Mesenchymal stem cell (in vitro differentiated cells and primary cell): Measurements from ENCODE around the gene SORCS1.

Experiments used
- DNase-seq: peaks from one replicate; pipeline ENCODE4 v3.0.0-alpha.2; 2013
- H2AFZ ChIP-seq: one replicate; pipeline ENCODE4 v1.6.1; 2013; ENCODE audit warnings: low read depth, mild to moderate bottlenecking, control low read depth, inconsistent platforms, low read length, moderate library complexity
- H2AK5ac ChIP-seq: 2 replicates; pipeline ENCODE4 v1.6.1; 2013; ENCODE audit warnings: low read length, moderate library complexity, mild to moderate bottlenecking, inconsistent platforms; ENCODE audit not compliant: severe bottlenecking
- H2BK120ac ChIP-seq: one replicate; pipeline ENCODE4 v1.6.1; 2013; ENCODE audit warnings: low read depth, mild to moderate bottlenecking, inconsistent platforms, low read length, moderate library complexity
- H2BK12ac ChIP-seq, 2 experiments: one replicate each; pipeline ENCODE4 v1.6.1; 2013; ENCODE audit warnings: inconsistent platforms in 2 of 2, low read length in 2 of 2, mild to moderate bottlenecking in 2 of 2, moderate library complexity in 2 of 2, control low read depth in 1 of 2
- H2BK15ac ChIP-seq: one replicate; pipeline ENCODE4 v1.6.1; 2013; ENCODE audit warnings: mild to moderate bottlenecking, low read depth, inconsistent platforms; ENCODE audit not compliant: poor library complexity, severe bottlenecking
- H2BK5ac ChIP-seq: 2 replicates; pipeline ENCODE4 v1.6.1; 2013; ENCODE audit warnings: low read depth, mild to moderate bottlenecking, low read length, control low read depth, inconsistent platforms; ENCODE audit not compliant: poor library complexity, severe bottlenecking
- H3K14ac ChIP-seq, 2 experiments: one replicate each; pipeline ENCODE4 v1.6.1; 2013; ENCODE audit warnings: inconsistent platforms in 2 of 2, low read length in 2 of 2, control low read depth in 1 of 2, mild to moderate bottlenecking in 1 of 2, moderate library complexity in 1 of 2
- H3K18ac ChIP-seq, 2 experiments: one replicate each; pipeline ENCODE4 v1.6.1; 2013; ENCODE audit warnings: inconsistent platforms in 2 of 2, low read length in 2 of 2, control low read depth in 1 of 2, low read depth in 1 of 2, mild to moderate bottlenecking in 1 of 2
- H3K23ac ChIP-seq, 2 experiments: one replicate each; pipeline ENCODE4 v1.6.1; 2013; ENCODE audit warnings: inconsistent platforms in 2 of 2, low read length in 2 of 2, mild to moderate bottlenecking in 2 of 2, moderate library complexity in 2 of 2, control low read depth in 1 of 2
- H3K27ac ChIP-seq: 2 replicates; pipeline ENCODE4 v1.5.1; 2013; ENCODE audit warnings: mild to moderate bottlenecking, moderate library complexity, low read length, control low read depth, inconsistent platforms; ENCODE audit not compliant: poor library complexity, severe bottlenecking
- H3K27me3 ChIP-seq, 2 experiments: 2 replicates each; pipeline versions ENCODE4 v1.6.1 to v1.7.0; 2013; ENCODE audit warnings: low read length in 2 of 2, mild to moderate bottlenecking in 2 of 2, moderate library complexity in 2 of 2, control low read depth in 1 of 2, inconsistent platforms in 1 of 2; ENCODE audit not compliant: control insufficient read depth in 1 of 2, insufficient read depth in 1 of 2
- H3K36me3 ChIP-seq, 2 experiments: 2 replicates each; pipeline versions ENCODE4 v1.6.1 to v1.7.0; 2013; ENCODE audit warnings: low read length in 2 of 2, control low read depth in 1 of 2, inconsistent platforms in 1 of 2, low read depth in 1 of 2, mild to moderate bottlenecking in 1 of 2; ENCODE audit not compliant: insufficient read depth in 2 of 2, control insufficient read depth in 1 of 2
- H3K4ac ChIP-seq, 2 experiments: one replicate each; pipeline ENCODE4 v1.6.1; 2013; ENCODE audit warnings: inconsistent platforms in 2 of 2, low read length in 2 of 2, mild to moderate bottlenecking in 2 of 2, moderate library complexity in 2 of 2, control low read depth in 1 of 2, low read depth in 1 of 2
- H3K4me1 ChIP-seq: 2 replicates; pipeline ENCODE4 v1.6.1; 2013; ENCODE audit warnings: low read depth, low read length, control low read depth; ENCODE audit not compliant: control insufficient read depth, insufficient read depth
- H3K4me2 ChIP-seq: 2 replicates; pipeline ENCODE4 v1.6.1; 2013; ENCODE audit warnings: low read length, mild to moderate bottlenecking, inconsistent platforms; ENCODE audit not compliant: poor library complexity, severe bottlenecking
- H3K4me3 ChIP-seq, 2 experiments: 2 replicates each; pipeline versions ENCODE4 v1.5.1 to v1.7.0; 2013; ENCODE audit warnings: low read length in 2 of 2, mild to moderate bottlenecking in 2 of 2, control low read depth in 1 of 2, low read depth in 1 of 2; ENCODE audit not compliant: insufficient read depth in 1 of 2
- H3K79me1 ChIP-seq: replicated peaks from 2 replicates; pipeline ENCODE4 v1.6.1; 2013; ENCODE audit warnings: mild to moderate bottlenecking, control low read depth, low read length, inconsistent platforms; ENCODE audit not compliant: poor library complexity, severe bottlenecking
- H3K9ac ChIP-seq: 2 replicates; pipeline ENCODE4 v1.7.0; 2013; ENCODE audit warnings: mild to moderate bottlenecking, low read length, moderate library complexity
- H3K9me3 ChIP-seq: 2 replicates; pipeline ENCODE4 v1.7.0; 2013; ENCODE audit warnings: mild to moderate bottlenecking, low read length; ENCODE audit not compliant: control insufficient read depth
- H4K8ac ChIP-seq: one replicate; pipeline ENCODE4 v1.6.1; 2013; ENCODE audit warnings: inconsistent platforms, mild to moderate bottlenecking, low read length, moderate library complexity
- H4K91ac ChIP-seq: one replicate; pipeline ENCODE4 v1.6.1; 2013; ENCODE audit warnings: mild to moderate bottlenecking, low read length, inconsistent platforms
- WGBS: methylation state at CpG from one replicate; pipeline ENCODE4 v1.1.7; 2013; ENCODE audit warnings: mixed read lengths; 5-methylcytosine and 5-hydroxymethylcytosine counted together

Gene SORCS1

DNA sequence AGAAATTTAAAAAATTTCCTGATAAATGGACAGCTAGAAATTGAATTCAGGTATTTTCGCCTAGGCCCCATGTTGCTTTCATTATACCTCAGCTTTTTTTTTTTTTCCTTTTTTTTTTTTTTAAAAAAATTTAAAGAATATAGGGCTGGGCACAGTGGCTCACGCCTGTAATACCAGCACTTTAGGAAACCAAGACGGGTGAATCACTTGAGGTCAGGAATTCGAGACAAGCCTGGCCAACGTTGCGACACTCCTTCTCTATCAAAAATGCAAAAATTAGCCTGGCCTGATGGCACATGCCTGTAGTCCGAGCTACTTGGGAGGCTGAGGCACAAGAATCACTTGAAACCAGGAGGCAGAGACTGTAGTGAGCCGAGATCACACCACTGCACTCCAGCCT, 334.0 kb downstream of the SORCS1 start:
- H4K91ac ChIP-seq: no peak overlapping the region
- no peak overlapping the region for H3K4me3 ChIP-seq
- H3K27ac ChIP-seq: no peak overlapping the region
- H2AK5ac ChIP-seq: no peak overlapping the region
- H2BK120ac ChIP-seq: no peak overlapping the region
- H3K27me3 ChIP-seq: no peaks in the 10 kb centered on the region
- H4K8ac ChIP-seq: no peak overlapping the region
- no peaks in the 10 kb centered on the region for H3K36me3 ChIP-seq
- H2AFZ ChIP-seq: no peak overlapping the region
- no peak overlapping the region for H3K18ac ChIP-seq
- H3K23ac ChIP-seq: no peak overlapping the region
- no peak overlapping the region for H3K9ac ChIP-seq
- WGBS: 76% methylated on average over 8 of the region's 8 CpGs
- no peaks in the 10 kb centered on the region for H3K4me1 ChIP-seq
- H3K9me3 ChIP-seq: no peaks in the 10 kb centered on the region
- no peak overlapping the region for H2BK12ac ChIP-seq
- DNase-seq: no peak
- H2BK5ac ChIP-seq: no peak overlapping the region
- no peaks in the 10 kb centered on the region for H3K79me1 ChIP-seq
- H3K4ac ChIP-seq: no peak overlapping the region
- H2BK15ac ChIP-seq: no peak overlapping the region
- no peak overlapping the region for H3K4me2 ChIP-seq
- no peak overlapping the region for H3K14ac ChIP-seq

DNA sequence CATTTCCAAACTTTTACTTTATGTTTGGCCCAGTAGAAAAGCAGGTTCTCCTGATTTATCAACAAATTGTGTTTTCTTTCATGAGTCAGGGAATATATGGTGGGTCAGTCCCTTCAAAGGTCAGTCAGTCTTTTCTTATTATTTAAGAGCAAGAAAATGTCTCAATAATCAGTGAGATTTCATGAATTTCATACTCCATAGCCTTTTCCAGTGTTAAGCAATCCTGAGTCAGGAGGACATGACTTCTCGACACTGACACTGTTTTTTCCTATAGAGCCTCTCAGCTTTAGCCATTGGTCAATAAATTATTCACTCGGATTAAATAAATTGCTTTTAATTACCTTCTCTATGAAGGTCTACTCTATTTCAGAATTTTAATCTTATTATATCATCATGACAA, 334.5 kb downstream of the SORCS1 start:
- Histone ChIP-seq H2BK15ac (no peak overlapping the region), H3K18ac (no peak overlapping the region), H4K8ac (no peak overlapping the region), H2BK12ac (no peak overlapping the region), H2BK120ac (no peak overlapping the region), H3K14ac (no peak overlapping the region), H3K36me3 (no peaks in the 10 kb centered on the region), H3K27ac (no peak overlapping the region), H2AK5ac (no peak overlapping the region), H2AFZ (no peak overlapping the region), H3K9me3 (no peaks in the 10 kb centered on the region), H4K91ac (no peak overlapping the region), H3K4me3 (no peak overlapping the region), H3K9ac (no peak overlapping the region), H3K27me3 (no peaks in the 10 kb centered on the region), H3K79me1 (no peaks in the 10 kb centered on the region), H3K4ac (no peak overlapping the region), H3K4me2 (no peak overlapping the region), H3K4me1 (no peaks in the 10 kb centered on the region), H3K23ac (no peak overlapping the region), H2BK5ac (no peak overlapping the region)
- WGBS: 60% methylated on average over 1 of the region's 2 CpGs
- no peak for DNase-seq

DNA sequence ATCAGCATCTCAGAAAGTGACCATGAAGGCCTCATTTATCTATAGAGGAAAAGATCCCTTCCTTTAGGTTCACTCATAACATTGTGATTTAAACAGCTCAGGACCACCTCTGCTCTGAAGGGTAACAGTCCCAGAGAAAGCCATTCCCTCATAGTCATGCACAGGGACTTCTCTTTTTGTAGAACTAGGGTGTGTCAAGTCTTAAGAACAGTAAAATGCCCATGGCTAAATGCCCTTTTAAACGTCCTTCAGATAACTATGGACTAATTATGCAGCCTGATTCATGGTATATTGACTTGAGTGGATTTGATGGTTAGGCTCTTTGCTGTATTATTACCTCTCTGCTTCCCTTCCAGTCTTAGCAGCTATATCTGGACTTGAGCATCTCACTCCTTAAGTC, 337.8 kb downstream of the SORCS1 start:
- H3K23ac ChIP-seq: no peak overlapping the region
- H4K8ac ChIP-seq: no peak overlapping the region
- no peak overlapping the region for H2BK15ac ChIP-seq
- H3K4me3 ChIP-seq: no peak overlapping the region
- no peak overlapping the region for H3K4me2 ChIP-seq
- no peak overlapping the region for H2AFZ ChIP-seq
- no peak for DNase-seq
- no peak overlapping the region for H3K14ac ChIP-seq
- no peak overlapping the region for H3K18ac ChIP-seq
- H2BK120ac ChIP-seq: no peak overlapping the region
- no peak overlapping the region for H3K9ac ChIP-seq
- H2BK5ac ChIP-seq: no peak overlapping the region
- H4K91ac ChIP-seq: no peak overlapping the region
- no peaks in the 10 kb centered on the region for H3K27me3 ChIP-seq
- no peak overlapping the region for H3K27ac ChIP-seq
- no peaks in the 10 kb centered on the region for H3K36me3 ChIP-seq
- no peak overlapping the region for H2BK12ac ChIP-seq
- H2AK5ac ChIP-seq: no peak overlapping the region
- no peak overlapping the region for H3K4ac ChIP-seq
- H3K4me1 ChIP-seq: no peaks in the 10 kb centered on the region
- no peaks in the 10 kb centered on the region for H3K9me3 ChIP-seq
- WGBS: no CpG with 5 or more reads among the region's 1 CpG
- no peaks in the 10 kb centered on the region for H3K79me1 ChIP-seq

DNA sequence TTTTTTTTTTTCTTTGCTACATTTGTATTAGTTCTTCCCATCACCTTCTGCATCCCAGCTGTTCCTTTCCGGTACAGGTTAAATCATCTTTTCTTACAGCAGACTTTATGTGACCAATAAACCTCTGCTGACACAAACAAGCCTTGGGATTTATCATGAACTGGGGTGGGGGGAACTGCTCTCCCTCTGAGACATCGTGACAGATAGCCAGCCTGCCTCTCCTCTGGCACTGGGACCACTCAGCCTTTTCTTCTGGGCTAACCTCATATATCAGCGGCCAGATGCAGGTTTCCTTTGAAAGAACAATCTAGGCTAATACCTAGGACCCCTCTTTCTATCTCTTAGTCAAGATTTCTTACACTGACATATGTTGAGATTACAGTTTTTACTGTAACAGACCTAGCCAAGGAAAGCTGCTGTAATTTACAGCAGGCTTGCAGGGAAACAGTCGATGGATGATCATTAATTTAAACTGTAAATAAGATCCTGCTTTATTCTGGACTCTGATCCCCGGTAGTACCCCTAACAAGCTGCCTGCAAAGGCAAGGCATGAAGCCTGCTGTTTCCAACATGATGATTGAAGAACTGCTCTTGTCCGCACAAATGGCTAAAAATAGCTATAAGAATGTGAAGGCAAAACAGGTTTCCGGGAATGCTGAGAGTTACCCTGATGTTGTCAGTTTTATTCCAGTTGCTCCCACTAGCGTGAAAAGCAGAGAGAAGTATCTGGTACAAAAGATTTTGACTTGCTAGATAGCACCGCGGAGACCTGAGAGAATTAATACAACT, 338.7 kb downstream of the SORCS1 start:
- H3K18ac ChIP-seq: no peak overlapping the region
- H3K36me3 ChIP-seq: no peaks in the 10 kb centered on the region
- no peak overlapping the region for H2BK120ac ChIP-seq
- H3K23ac ChIP-seq: no peak overlapping the region
- no peak overlapping the region for H2AFZ ChIP-seq
- no peaks in the 10 kb centered on the region for H3K79me1 ChIP-seq
- H3K27me3 ChIP-seq: no peaks in the 10 kb centered on the region
- H3K9ac ChIP-seq: no peak overlapping the region
- no peak overlapping the region for H3K14ac ChIP-seq
- no peaks in the 10 kb centered on the region for H3K4me1 ChIP-seq
- no peak overlapping the region for H4K8ac ChIP-seq
- H3K27ac ChIP-seq: no peak overlapping the region
- no peak overlapping the region for H2BK12ac ChIP-seq
- H3K4me3 ChIP-seq: no peak overlapping the region
- H2AK5ac ChIP-seq: no peak overlapping the region
- H3K9me3 ChIP-seq: no peaks in the 10 kb centered on the region
- no peak overlapping the region for H2BK5ac ChIP-seq
- no peak overlapping the region for H3K4me2 ChIP-seq
- H2BK15ac ChIP-seq: no peak overlapping the region
- no peak for DNase-seq
- no peak overlapping the region for H3K4ac ChIP-seq
- no peak overlapping the region for H4K91ac ChIP-seq
- 63% methylated on average over 10 of the region's 10 CpGs for WGBS
